Progenitor cell of endocrine pancreas (in vitro differentiated cells): ENCODE results near the gene TPBGL. TPM values are rescaled to one million over a fixed set of nuclear protein-coding genes. Genes with fewer than 3 reads are reported as not detected.

Source experiments
- DNase-seq: peaks from one replicate; pipeline ENCODE4 v3.0.0; 2021; ENCODE audit warnings: low spot score; ENCODE audit not compliant: unreplicated experiment
- H3K27ac Mint-ChIP-seq: 2 replicates; pipeline ENCODE4 v1.8.0; 2021; ENCODE audit warnings: mild to moderate bottlenecking, moderate library complexity, mixed read lengths
- H3K27me3 Mint-ChIP-seq: 2 replicates; pipeline ENCODE4 v1.8.0; 2021; ENCODE audit warnings: mixed read lengths
- H3K36me3 Mint-ChIP-seq: 2 replicates; pipeline ENCODE4 v1.8.0; 2022; ENCODE audit warnings: mixed read lengths; ENCODE audit not compliant: insufficient read depth
- H3K4me1 Mint-ChIP-seq: 2 replicates; pipeline ENCODE4 v1.8.0; 2021; ENCODE audit warnings: low read depth, mixed read lengths
- H3K4me3 Mint-ChIP-seq: 2 replicates; pipeline ENCODE4 v1.8.0; 2021; ENCODE audit warnings: low read depth, mild to moderate bottlenecking, moderate library complexity, mixed read lengths
- H3K9me3 Mint-ChIP-seq: 2 replicates; pipeline ENCODE4 v1.8.0; 2021; ENCODE audit warnings: low read depth, mixed read lengths
- total RNA-seq: library from RNA; stranded (reverse); gene quantifications from 2 replicates; pipeline ENCODE4 v1.2.1, GENCODE V29; 2021
- TF ChIP-seq, protein P1 (sequence below): fragments of 200-600 bp; sonication (generic); IDR thresholded peaks from one replicate; pipeline ENCODE4 v1.5.0; 2021; ENCODE audit warnings: antibody characterized with exemption, mild to moderate bottlenecking; ENCODE audit not compliant: unreplicated experiment

TPBGL gene
- total RNA-seq, 1 donor from 2014 or later = not detected

DNA sequence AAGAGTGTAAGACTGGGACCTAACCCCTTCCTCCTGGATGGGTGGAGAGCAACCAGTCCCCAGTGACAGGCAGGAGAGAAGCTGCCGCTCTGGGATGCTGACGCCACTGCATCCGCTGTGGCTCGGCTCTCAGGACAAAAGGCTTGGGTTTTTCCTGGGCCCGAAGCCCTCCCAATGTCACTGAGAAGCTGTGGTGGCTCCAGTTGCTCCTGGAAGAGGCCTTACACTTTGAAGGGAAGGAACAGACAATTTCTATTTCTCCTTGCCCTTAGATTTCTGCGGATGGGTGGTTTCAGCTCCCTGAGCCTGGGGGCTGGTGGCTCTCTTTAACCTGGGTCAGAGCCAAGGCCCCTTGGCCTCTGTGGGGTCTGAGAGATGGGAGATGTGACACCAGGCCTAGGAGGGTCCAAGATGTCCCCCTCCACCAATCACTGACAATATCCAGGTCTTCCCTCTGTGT, 21.4 kb downstream of the TPBGL start:
- H3K4me1 Mint-ChIP-seq = no peaks in the 10 kb centered on the region
- H3K27ac Mint-ChIP-seq = no peak overlapping the region
- H3K36me3 Mint-ChIP-seq = no peaks in the 10 kb centered on the region
- TF ChIP-seq, protein P1, sequence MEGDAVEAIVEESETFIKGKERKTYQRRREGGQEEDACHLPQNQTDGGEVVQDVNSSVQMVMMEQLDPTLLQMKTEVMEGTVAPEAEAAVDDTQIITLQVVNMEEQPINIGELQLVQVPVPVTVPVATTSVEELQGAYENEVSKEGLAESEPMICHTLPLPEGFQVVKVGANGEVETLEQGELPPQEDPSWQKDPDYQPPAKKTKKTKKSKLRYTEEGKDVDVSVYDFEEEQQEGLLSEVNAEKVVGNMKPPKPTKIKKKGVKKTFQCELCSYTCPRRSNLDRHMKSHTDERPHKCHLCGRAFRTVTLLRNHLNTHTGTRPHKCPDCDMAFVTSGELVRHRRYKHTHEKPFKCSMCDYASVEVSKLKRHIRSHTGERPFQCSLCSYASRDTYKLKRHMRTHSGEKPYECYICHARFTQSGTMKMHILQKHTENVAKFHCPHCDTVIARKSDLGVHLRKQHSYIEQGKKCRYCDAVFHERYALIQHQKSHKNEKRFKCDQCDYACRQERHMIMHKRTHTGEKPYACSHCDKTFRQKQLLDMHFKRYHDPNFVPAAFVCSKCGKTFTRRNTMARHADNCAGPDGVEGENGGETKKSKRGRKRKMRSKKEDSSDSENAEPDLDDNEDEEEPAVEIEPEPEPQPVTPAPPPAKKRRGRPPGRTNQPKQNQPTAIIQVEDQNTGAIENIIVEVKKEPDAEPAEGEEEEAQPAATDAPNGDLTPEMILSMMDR = no peak
- H3K9me3 Mint-ChIP-seq = no peaks in the 10 kb centered on the region
- no peak overlapping the region for H3K4me3 Mint-ChIP-seq
- H3K27me3 Mint-ChIP-seq = peaks cover 12% of the 10 kb centered on the region
- DNase-seq = no peak

DNA sequence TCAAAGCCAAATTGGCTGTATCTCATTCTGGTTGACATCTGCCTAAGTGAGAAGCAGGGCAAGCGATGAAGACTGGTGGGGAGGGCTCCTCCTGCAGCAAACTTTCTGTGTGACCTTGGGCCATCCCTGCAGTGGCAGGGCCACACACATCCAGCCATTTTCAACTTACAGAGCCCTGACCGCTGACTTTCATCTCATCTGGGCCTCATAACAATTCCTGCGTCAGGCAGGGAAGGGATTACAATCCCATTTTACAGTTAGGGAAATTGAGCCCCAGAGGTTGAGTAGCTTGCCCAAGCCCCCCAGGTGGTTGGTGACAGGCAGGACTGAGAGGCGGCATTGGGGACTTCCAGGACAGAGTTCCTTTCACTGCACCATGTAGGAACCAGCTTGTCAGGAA, 21.9 kb downstream of the TPBGL start:
- no peak for DNase-seq
- peaks cover 1% of the 10 kb centered on the region for H3K36me3 Mint-ChIP-seq
- TF ChIP-seq, protein P1 = no peak
- no peak overlapping the region for H3K4me3 Mint-ChIP-seq
- no peaks in the 10 kb centered on the region for H3K9me3 Mint-ChIP-seq
- no peak overlapping the region for H3K27ac Mint-ChIP-seq
- H3K4me1 Mint-ChIP-seq = no peaks in the 10 kb centered on the region
- peaks cover 8% of the 10 kb centered on the region for H3K27me3 Mint-ChIP-seq

DNA sequence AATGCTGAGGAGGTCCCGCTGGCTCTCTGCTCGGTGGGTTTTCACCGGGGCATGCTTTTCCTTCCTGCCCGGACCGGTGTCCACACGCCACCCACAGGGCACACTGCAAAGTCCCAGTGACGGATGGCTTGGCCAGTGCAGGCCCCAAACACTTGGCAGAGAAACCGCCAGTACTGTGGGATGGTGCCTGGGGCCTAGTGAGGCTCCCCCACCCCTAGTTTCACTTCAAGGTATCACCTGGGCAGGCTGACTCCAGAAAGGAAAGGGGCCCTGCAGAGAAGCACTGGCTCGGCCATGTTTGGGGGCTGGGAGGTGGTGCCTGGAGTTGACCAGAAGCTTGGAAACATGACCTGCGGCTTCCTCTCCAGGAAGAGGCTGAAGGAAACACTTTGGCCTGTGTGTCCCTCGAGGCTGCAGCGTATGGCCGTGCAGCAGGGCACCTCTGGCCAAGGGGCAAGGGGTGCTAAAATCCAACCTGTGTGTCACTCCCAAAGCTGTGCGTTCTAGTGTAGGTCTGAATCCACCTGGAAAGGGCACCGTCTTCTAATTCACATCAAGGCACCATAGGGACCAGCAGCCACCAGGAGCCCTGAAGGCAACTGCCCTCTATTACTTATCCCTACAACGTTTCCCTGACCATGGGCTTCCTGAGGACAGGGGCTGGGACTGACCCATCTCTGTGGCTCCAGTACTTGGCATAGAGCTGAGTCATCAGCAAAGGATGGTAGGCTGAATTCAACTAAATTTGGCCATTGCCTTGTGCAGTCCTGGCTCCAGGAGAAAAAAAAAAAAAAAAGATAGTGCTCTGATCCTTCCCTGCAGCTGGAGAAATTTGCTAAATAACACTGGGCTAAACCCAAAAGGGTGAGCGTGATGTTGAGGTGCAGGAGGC, 22.6 kb downstream of the TPBGL start:
- DNase-seq = no peak
- TF ChIP-seq, protein P1 = no peak
- Mint-ChIP-seq H3K27me3 (peaks cover 6% of the 10 kb centered on the region), H3K36me3 (peaks cover 4% of the 10 kb centered on the region), H3K9me3 (no peaks in the 10 kb centered on the region), H3K4me3 (no peak overlapping the region), H3K27ac (no peak overlapping the region), H3K4me1 (no peaks in the 10 kb centered on the region)

DNA sequence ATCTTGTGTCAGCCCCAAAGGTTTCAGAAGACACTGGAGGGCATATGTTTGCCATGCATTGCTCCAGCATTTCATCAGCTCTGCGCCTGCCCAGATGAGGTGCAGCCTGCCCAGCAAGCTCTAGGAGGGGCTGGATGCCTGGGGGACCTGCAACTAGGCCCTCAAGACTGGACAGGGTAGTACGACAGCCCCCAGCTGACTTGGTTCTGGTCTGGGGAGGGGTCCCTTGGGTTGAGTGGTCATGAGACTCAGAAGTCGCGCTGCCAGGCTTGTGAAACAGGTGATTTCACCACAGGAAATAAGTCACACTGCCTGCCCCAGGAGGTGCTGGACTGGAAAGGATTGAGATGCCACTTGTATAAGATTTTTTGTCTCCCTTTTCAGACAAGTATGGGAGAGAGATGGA, 23.4 kb downstream of the TPBGL start:
- no peak overlapping the region for H3K4me3 Mint-ChIP-seq
- H3K36me3 Mint-ChIP-seq = peaks cover 4% of the 10 kb centered on the region
- no peak overlapping the region for H3K27ac Mint-ChIP-seq
- H3K4me1 Mint-ChIP-seq = no peaks in the 10 kb centered on the region
- peaks cover 6% of the 10 kb centered on the region for H3K27me3 Mint-ChIP-seq
- no peak for DNase-seq
- TF ChIP-seq, protein P1 = no peak
- H3K9me3 Mint-ChIP-seq = no peaks in the 10 kb centered on the region

DNA sequence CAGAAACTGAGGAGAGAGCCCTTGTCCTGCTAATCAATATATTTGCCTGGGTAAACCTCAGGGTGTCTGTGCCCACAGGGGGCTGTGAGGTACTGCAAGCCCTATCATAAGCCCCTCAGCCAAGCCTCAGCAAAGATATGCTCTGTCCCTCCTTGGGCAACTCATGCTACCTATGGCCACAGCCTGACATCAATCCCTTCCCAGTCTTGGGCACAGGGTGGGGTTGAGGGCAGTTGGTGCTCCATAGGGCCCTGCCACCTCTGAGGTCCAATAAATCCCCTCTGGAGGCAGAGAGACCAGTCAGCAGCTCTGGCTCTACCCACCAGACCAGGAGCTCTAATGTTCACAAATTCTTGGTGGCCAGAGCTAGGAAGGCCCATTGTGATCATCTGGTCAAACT, 23.8 kb downstream of the TPBGL start:
- no peaks in the 10 kb centered on the region for H3K9me3 Mint-ChIP-seq
- H3K27ac Mint-ChIP-seq = no peak overlapping the region
- H3K36me3 Mint-ChIP-seq = peaks cover 4% of the 10 kb centered on the region
- H3K27me3 Mint-ChIP-seq = peaks cover 6% of the 10 kb centered on the region
- H3K4me1 Mint-ChIP-seq = no peaks in the 10 kb centered on the region
- DNase-seq = no peak
- H3K4me3 Mint-ChIP-seq = no peak overlapping the region
- TF ChIP-seq, protein P1 = no peak
